ENCODE data around the gene PRR14.

GRCh38 chr16:30656974-30657865 lies 6.5 kb downstream of the PRR14 start:
- TF ChIP-seq HDGF (IDR thresholded peaks at IDR 0.05; ENCODE audit: borderline replicate concordance) (no peak), CTBP1 (IDR thresholded peaks at IDR 0.05; ENCODE audit: borderline replicate concordance) (no peak), NFRKB (IDR thresholded peaks at IDR 0.05) (no peak), L3MBTL2 (conservative IDR thresholded peaks at IDR 0.05) (no peak), ELF4 (IDR thresholded peaks at IDR 0.05) (no peak), FOXM1 (IDR thresholded peaks at IDR 0.05; ENCODE audit: borderline replicate concordance) (no peak), BHLHE40 (IDR thresholded peaks at IDR 0.05; ENCODE audit: borderline replicate concordance) (no peak), TARDBP (IDR thresholded peaks at IDR 0.05) (no peak)

Data from HEK293T (cell line).